Ramos (cell line): Measurements from ENCODE around the gene HAVCR2.

Experiments used
- in situ Hi-C: fragments of 300-500 bp; cut with MboI; formaldehyde crosslinking; loops from one replicate; pipeline ENCODE4 v1.14.3; 2022; ENCODE audit warnings: low sequenced_read_pairs; ENCODE audit not compliant: unreplicated experiment

Gene HAVCR2

GRCh38 chr5:157108976-157109375 is at the start of gene HAVCR2:
Gene HAVCR2, minus strand, starts transcription at chr5:157109044. Its CDS starts 61 bp downstream, at chr5:157108983.
- in situ Hi-C loops = no loop called here

GRCh38 chr5:157157293-157157891 is 48.5 kb upstream of the HAVCR2 start:
- in situ Hi-C loops = no loop called here

- in situ Hi-C loops = no loop called here
Measured at GRCh38 chr5:157155297-157155696, 46.5 kb upstream of the HAVCR2 start.

- in situ Hi-C loops = no loop called here
Measured at GRCh38 chr5:157150995-157151394, 42.2 kb upstream of the HAVCR2 start.

- in situ Hi-C loops = no loop called here
Measured at GRCh38 chr5:157148734-157149615, 40.1 kb upstream of the HAVCR2 start.

- in situ Hi-C loops = no loop called here
Measured at GRCh38 chr5:157143127-157143971, 34.5 kb upstream of the HAVCR2 start.

GRCh38 chr5:157142317-157143126 is 33.7 kb upstream of the HAVCR2 start, which contains the start of gene MED7:
Gene MED7, minus strand, starts transcription at chr5:157142865. Its CDS starts 3,434 bp downstream, at chr5:157139431.
- in situ Hi-C loops = no loop called here

- in situ Hi-C loops = no loop called here
Measured at GRCh38 chr5:157137691-157138090, 28.8 kb upstream of the HAVCR2 start.

- in situ Hi-C loops = no loop called here
Measured at GRCh38 chr5:157132281-157132612, 23.4 kb upstream of the HAVCR2 start.

GRCh38 chr5:157130925-157131324 is 22.1 kb upstream of the HAVCR2 start:
- in situ Hi-C loops = no loop called here

GRCh38 chr5:157121709-157122108 is 12.9 kb upstream of the HAVCR2 start:
- in situ Hi-C loops = no loop called here

- in situ Hi-C loops = no loop called here
Measured at GRCh38 chr5:157120102-157120501, 11.3 kb upstream of the HAVCR2 start.

- in situ Hi-C loops = no loop called here
Measured at GRCh38 chr5:157116483-157116954, 7.7 kb upstream of the HAVCR2 start.

- in situ Hi-C loops = no loop called here
Measured at GRCh38 chr5:157115502-157115901, 6.7 kb upstream of the HAVCR2 start.

GRCh38 chr5:157115012-157115411 is 6.2 kb upstream of the HAVCR2 start:
- in situ Hi-C loops = no loop called here

- in situ Hi-C loops = no loop called here
Measured at GRCh38 chr5:157113002-157113401, 4.2 kb upstream of the HAVCR2 start.

GRCh38 chr5:157109744-157110143 is 900 bp upstream of the HAVCR2 start:
- in situ Hi-C loops = no loop called here

GRCh38 chr5:157107508-157107907 is 1.3 kb downstream of the HAVCR2 start:
- in situ Hi-C loops = no loop called here

- in situ Hi-C loops = no loop called here
Measured at GRCh38 chr5:157106630-157107461, 2.0 kb downstream of the HAVCR2 start.
